Neural crest cell (in vitro differentiated cells): ENCODE measurements around the gene DCC. TPM values are rescaled to one million over a fixed set of nuclear protein-coding genes. Genes with fewer than 3 reads are reported as not detected.
"Not testable (repeated sequence)": the region's sequence is repeated elsewhere in the genome, so short reads cannot be mapped to it uniquely, and the experiment has no call there.

Experiments
- DNase-seq: peaks from one replicate; pipeline ENCODE4 v3.0.0; 2021; ENCODE audit warnings: low read depth, mixed read lengths, low spot score
- H3K27ac Mint-ChIP-seq: one replicate; pipeline ENCODE4 v1.8.0; 2021; ENCODE audit warnings: mild to moderate bottlenecking, mixed read lengths; ENCODE audit not compliant: unreplicated experiment
- H3K27me3 Mint-ChIP-seq: 2 replicates; pipeline ENCODE4 v1.8.0; 2021; ENCODE audit warnings: low read depth, mild to moderate bottlenecking, mixed read lengths
- H3K36me3 Mint-ChIP-seq: 2 replicates; pipeline ENCODE4 v1.8.0; 2021; ENCODE audit warnings: low read depth, mild to moderate bottlenecking, mixed read lengths
- H3K4me1 Mint-ChIP-seq: 2 replicates; pipeline ENCODE4 v1.8.0; 2021; ENCODE audit warnings: mixed read lengths
- H3K4me3 Mint-ChIP-seq: one replicate; pipeline ENCODE4 v1.8.0; 2021; ENCODE audit warnings: mild to moderate bottlenecking, mixed read lengths
- H3K9me3 Mint-ChIP-seq: 2 replicates; pipeline ENCODE4 v1.8.0; 2021; ENCODE audit warnings: mixed read lengths
- CTCF ChIP-seq: fragments of 200-600 bp; sonication (generic); conservative IDR thresholded peaks from 2 replicates; pipeline ENCODE4 v1.5.0; 2021; ENCODE audit warnings: antibody characterized with exemption, mild to moderate bottlenecking
- total RNA-seq: library from RNA; stranded (reverse); gene quantifications from 2 replicates; pipeline ENCODE4 v1.2.1, GENCODE V29; 2021

DCC gene
- total RNA-seq, 1 donor from 2014 or later = 10.1 TPM

DNA sequence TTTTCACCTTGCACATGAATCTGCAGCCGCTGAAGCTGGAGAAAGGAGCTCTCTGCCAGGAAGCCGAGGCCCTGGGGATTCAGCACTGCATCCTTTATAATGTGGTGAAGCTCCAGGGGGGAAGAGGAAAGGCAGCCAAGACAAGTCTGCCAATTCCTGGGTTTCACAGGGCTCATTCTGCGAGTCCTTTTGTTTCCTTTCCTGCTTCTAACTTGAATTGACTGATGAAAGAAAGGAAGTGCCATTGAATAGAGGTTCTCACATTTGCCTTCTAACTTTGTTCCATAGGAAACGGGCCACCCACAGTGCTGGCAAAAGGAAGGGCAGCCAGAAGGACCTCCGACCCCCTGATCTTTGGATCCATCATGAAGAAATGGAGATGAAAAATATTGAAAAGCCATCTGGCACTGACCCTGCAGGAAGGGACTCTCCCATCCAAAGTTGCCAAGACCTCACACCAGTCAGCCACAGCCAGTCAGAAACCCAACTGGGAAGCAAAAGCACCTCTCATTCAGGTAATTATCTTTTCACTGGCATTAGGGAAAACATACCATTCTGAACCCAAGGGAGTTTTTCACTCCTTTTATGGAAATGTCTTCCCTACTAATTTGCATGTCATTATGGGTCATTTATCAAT lies 1119.1 kb downstream of the DCC start:
- H3K36me3 Mint-ChIP-seq = peaks cover 4% of the 10 kb centered on the region
- DNase-seq = peak; percentile 2
- H3K4me1 Mint-ChIP-seq = peaks cover 31% of the 10 kb centered on the region
- H3K9me3 Mint-ChIP-seq = peaks cover 8% of the 10 kb centered on the region
- H3K27ac Mint-ChIP-seq = no peak overlapping the region
- no peaks in the 10 kb centered on the region for H3K27me3 Mint-ChIP-seq
- peak overlapping the region; percentile 68 for H3K4me3 Mint-ChIP-seq
- no peak for TF ChIP-seq CTCF

DNA sequence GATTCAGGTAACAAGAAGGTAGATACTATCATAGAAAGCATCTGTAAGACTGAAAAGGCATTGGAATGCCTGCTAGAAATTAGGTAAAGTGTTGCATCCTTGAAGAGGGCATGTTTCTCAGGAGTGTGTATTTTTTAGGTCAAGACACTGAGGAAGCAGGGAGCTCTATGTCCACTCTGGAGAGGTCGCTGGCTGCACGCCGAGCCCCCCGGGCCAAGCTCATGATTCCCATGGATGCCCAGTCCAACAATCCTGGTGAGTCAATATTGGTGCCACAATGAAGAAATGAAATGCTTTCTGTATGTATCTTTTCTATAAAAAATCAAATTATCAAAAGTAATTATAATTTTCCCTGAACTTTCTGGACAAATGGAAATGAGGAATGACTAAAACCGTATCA lies 1127.8 kb downstream of the DCC start:
- no peaks in the 10 kb centered on the region for H3K4me1 Mint-ChIP-seq
- DNase-seq = no peak
- H3K36me3 Mint-ChIP-seq = no peaks in the 10 kb centered on the region
- H3K9me3 Mint-ChIP-seq = peaks cover 9% of the 10 kb centered on the region
- H3K27ac Mint-ChIP-seq = no peak overlapping the region
- TF ChIP-seq CTCF = no peak
- no peaks in the 10 kb centered on the region for H3K27me3 Mint-ChIP-seq
- no peak overlapping the region for H3K4me3 Mint-ChIP-seq

- not testable (repeated sequence) for H3K4me3 Mint-ChIP-seq, H3K27ac Mint-ChIP-seq, H3K4me1 Mint-ChIP-seq, H3K36me3 Mint-ChIP-seq, H3K9me3 Mint-ChIP-seq, H3K27me3 Mint-ChIP-seq, DNase-seq
These were observed 1128.2 kb downstream of the DCC start for GRCh38 chr18:53468173-53468572.

DNA sequence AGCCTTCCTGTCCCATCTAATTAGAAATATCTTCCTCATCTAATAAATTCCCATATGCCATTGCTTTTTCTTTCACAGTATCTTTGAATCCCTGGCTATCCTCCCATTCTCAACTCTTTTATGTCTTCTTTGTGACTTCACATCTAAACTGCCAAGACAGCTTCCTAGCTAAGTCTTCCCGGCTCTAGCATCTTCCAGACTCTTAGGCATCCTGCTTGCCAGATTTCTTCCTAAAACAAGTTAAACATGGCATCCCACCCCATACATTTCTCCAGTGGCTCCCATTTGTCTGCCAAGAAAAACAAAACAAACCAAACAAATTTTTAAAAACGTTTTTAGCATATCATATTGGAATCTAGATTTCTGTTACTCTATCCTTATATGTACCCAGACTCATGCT lies 1132.5 kb downstream of the DCC start:
- peaks cover 6% of the 10 kb centered on the region for H3K36me3 Mint-ChIP-seq
- H3K4me1 Mint-ChIP-seq = no peaks in the 10 kb centered on the region
- no peak for TF ChIP-seq CTCF
- H3K4me3 Mint-ChIP-seq = no peak overlapping the region
- peaks cover 13% of the 10 kb centered on the region for H3K9me3 Mint-ChIP-seq
- H3K27ac Mint-ChIP-seq = no peak overlapping the region
- no peaks in the 10 kb centered on the region for H3K27me3 Mint-ChIP-seq
- no peak for DNase-seq

- Mint-ChIP-seq H3K36me3 (peaks cover 6% of the 10 kb centered on the region), H3K27me3 (no peaks in the 10 kb centered on the region), H3K4me3 (no peak overlapping the region), H3K4me1 (no peaks in the 10 kb centered on the region), H3K9me3 (peaks cover 6% of the 10 kb centered on the region), H3K27ac (no peak overlapping the region)
- DNase-seq = no peak
- no peak for TF ChIP-seq CTCF
These were observed 1138.2 kb downstream of the DCC start for GRCh38 chr18:53478155-53478554.

GRCh38 chr18:53486296-53486695 lies 1146.3 kb downstream of the DCC start:
- DNase-seq = no peak
- Mint-ChIP-seq H3K36me3 (no peaks in the 10 kb centered on the region), H3K27me3 (no peaks in the 10 kb centered on the region), H3K4me3 (no peak overlapping the region), H3K4me1 (no peaks in the 10 kb centered on the region), H3K9me3 (no peaks in the 10 kb centered on the region), H3K27ac (no peak overlapping the region)
- no peak for TF ChIP-seq CTCF
